Fibroblast of skin of left quadriceps (primary cell): ENCODE data around the gene BNIP1.
A peak's percentile ranks its signal among the peaks of the same experiment; 100 is the strongest.

ENCODE experiments used
- DNase-seq, 2 experiments: peaks; one replicate each; pipeline ENCODE4 v3.0.0-alpha.2; 2013; ENCODE audit warnings: low read depth in 2 of 2

Gene BNIP1

DNA sequence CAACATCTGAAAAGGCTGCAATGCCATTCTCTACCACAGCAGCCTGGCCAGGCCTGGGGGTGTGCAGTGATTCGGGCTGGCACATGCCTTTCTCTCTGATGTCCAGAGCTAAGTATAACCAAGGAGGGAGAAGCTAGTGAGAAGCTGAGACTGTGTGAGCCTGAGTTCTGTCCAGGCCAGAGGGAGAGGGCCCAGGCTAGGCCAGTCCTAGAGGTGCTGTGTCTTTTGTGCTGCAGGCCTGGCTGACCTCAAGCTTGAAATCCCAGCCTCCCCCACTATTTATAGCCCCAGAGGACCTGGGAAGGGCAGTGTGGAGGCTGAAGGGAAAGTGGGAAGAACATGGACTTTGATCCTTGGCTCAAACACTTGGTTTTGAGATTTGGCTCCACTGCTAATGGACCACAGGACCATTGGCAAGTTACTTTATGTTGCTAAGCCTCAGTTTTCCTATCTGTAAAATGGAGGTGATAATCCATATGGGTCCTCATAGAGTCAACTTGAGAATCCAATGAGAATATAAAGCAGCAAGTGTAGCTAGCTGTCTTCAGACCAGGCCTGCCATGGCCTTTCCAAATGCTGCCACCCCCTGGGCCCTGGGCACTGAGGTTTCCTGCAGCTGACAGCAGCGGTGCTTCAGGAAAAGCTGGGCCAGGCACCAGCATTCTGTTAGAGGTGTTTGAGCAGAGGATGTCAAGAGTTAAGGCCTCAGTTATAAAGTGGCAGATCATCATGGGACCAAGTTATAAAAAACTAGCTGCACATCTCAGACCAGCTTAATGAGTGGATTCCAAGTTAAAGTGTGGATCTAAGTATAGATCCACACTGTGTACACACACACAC lies 21.1 kb downstream of the BNIP1 start:
- no peak for DNase-seq

DNA sequence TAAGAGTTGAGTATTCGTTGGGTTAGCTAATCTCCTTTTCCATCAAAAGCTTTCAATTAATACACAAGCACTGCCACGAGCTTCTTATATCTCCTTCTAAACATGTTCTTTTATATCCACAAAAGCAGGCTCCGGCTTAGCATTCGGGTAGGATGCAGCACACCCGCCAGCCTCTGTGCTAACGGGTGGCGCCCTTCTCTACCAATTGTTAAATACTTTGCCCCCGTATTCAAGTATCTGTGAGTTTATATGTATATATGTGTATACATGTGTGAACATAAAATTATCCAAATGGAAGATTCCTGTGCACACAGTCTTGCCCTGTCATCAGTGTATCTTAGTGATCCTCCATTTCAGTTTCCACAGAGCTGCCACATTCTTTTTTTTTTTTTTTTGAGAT lies 27.8 kb downstream of the BNIP1 start:
- DNase-seq = no peak

DNA sequence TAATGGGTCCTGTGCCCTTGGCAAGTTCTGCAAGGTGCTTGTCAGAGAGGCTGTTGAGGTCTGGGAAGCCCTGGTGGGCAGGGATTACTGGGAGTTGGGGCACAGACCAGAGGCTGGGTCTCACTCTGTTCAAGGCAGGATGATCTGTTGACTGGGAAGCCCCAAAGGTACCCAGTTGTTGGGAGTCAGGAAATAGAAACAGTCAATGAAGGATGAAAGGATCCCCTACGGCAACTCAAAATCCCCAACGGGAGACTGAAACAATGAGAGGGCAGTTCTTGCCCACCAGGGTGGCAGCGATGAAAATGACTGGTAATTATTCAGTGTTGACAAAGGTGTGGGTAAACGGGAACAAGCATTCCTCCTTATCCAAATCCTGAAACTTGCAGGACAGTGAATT lies 31.2 kb downstream of the BNIP1 start:
- DNase-seq = no peak

DNA sequence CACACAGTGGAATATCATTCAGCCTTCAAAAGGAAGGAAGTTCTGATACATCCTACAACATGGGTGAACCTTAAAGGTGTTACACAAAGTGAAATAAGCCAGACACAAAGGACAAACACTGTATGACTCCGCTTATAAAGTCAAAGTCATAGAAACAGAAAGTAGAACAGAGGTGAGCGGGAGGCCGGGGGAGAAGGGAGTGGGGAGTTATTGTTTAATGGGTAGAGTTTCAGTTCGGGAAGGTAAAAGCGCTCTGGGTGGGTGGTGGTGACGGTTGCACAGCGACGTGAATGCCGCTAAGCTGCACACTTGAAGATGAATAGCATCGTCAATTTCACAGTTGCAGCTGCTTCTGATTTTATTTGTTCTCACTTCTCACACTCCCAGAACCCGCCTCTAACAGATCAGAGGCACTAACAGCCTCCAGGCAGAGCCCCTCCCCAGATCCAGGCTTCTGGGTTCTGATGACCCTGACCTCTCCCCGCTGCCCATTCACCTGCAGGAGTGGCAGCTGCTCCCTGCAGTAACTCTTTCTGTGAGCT lies 34.1 kb downstream of the BNIP1 start:
- no peak for DNase-seq

DNA sequence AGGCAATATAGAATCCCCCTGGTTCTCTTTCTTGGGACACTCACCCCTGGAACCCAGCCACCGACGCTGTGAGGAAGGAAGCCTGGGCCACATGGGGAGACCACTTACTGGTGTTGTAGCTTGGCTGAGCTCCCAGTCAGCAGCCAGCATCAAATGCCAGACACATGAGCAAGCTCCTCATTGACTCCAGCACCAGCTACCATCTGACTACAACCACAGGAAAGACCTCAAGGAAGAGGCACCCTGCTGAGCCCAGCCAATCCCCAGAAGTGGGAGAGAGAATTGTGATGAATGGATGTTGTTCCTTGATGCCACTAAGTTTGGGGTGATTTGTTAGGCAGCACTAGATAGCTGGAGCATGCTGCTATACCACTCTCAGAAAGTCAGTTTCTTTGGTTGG lies 36.0 kb downstream of the BNIP1 start:
- DNase-seq = no peak

DNA sequence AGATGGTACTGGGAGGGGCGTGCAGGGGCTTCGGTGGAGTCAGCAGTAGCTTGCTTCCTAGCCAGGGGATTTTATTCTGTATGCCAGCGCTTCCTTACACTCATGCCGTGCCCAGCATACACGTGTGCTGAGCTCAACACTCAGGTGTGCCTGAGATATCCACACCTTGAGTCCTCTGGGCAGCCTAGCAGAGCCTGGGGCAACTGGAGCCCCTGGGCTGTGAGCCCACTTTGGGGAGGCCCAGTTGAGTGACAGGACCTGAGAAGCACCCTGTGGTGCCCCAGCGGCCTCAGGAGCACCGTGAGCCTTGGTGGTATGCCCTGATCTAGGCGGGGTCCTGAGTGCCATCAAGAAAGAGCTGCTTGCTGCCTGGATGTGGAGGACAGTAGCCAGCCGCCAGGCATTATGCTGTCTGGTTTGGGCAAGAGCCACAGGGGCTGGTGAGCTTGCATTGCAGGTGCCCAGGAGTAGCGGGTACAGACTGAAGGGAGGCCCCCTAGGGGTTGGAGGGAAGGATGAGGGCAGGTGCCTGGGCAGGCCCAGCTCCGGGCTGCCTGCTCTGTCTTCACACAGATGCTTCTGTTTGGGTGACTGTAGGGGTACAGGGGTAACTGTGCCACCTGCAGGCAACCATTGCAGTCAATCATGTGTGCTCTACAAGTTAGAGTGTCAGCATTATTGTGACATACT lies 42.9 kb downstream of the BNIP1 start:
- DNase-seq = no peak

DNA sequence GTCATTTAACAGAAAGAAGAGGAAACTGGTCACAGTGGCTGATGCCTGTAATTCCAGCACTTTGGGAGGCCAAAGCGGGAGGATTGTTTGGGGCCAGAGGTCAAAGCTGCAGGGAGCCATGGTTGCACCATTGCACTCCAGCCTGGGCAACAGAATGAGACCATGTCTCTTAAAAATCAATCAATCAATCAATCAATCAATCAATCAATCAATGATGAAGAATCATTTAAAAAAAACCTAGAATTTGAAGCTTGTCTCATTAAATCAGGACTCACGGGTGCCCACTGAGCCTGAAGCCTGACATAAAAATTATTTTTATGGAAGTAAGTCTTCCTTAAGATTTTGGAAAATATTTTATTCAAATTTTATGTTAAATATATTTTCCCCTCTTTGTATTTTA lies 43.9 kb downstream of the BNIP1 start:
- no peak for DNase-seq

DNA sequence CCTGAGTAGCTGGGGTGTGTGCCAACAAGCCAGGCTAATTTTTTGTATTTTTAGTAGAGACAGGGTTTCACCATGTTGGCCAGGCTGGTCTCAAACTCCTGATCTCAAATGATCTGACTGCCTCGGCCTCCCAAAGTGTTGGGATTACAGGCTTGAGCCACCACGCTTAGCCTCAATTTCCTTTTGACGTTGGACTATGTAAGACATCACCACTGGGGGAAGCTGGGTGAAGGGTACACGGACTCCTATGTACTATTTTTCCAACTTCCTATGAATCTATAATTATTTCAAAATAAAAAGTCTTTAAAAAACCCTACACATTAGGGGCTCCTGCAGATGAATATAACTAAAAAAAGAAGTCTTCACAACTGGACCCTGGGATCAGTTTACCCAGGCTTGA lies 46.7 kb downstream of the BNIP1 start:
- no peak for DNase-seq

DNA sequence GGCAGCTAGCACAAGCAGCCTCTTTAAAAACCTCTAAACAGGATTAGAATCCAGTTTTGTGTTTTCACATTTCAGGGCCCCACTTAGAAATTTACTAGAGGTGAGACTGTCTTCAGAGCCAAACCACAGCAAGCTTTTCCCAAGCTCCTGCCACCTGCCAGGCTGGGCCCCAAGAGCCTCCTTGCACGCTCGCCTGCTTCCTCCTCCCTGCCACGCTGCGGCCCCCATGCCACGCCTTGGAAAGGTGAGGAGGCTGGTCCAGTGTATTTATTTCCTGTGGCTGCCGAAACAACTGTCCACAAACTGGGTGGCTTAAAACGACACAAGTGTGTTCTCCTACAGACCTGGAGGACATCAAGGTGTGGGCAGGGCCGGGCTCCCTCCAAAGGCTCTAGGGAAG lies 47.2 kb downstream of the BNIP1 start:
- DNase-seq = no peak

DNA sequence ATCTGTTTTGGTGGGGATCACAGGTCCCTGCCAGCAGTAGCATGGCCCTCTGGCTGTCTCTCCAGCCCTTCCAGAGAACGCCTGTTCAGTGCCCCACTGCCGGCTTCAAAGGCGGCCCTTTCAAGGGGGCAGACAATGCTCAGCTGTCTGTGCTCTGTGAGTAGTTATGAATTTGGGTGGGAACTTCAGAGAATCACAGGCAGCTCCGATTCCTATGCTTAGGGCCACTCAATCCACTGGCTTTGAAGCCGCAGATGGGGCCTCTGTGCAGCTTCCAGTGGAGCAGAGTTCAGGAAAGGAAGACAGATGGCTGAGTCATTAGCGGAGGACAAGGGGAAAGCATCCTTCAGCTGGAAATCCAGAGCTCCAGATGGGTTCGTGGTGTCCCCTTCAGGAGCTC lies 48.2 kb downstream of the BNIP1 start:
- no peak for DNase-seq

DNA sequence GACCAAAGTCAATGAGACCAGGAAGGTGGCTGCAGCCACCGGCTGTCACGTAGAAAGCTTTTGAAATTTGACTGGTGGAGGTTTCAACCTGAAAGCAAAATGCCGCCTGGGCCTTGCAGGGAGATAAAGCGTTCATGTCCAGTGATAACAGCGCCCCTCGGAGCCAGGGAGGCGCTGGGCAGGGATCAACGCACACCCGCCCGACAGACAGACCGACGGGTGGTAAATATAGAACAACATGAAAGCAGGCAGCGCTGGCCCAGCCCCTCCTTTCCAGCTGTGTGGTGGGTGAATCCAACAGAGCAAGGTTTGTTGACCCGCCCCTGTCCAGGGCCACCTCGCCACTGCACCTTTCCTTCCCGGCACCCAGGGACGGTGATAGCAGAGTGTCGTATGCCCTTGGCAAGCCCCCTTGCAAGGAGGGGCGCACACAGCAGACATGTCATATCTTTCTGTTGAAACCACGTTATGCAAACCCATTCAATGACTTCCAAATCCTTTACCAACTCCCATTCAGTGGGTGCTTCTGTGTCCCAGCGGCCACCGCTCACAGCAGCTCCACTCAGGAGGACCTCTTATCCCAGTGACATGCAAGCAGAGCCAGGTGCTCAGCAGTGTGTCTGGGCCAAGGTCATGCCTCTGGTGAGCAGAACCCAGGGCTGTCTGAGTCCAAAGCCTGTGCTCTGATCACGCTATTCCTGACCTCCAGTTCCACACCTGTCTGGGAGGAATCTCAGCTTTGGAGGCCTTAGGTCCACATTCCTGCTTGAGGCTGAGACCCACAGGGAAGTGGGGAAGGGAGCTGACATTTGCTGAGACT lies 52.0 kb downstream of the BNIP1 start:
- DNase-seq = no peak

DNA sequence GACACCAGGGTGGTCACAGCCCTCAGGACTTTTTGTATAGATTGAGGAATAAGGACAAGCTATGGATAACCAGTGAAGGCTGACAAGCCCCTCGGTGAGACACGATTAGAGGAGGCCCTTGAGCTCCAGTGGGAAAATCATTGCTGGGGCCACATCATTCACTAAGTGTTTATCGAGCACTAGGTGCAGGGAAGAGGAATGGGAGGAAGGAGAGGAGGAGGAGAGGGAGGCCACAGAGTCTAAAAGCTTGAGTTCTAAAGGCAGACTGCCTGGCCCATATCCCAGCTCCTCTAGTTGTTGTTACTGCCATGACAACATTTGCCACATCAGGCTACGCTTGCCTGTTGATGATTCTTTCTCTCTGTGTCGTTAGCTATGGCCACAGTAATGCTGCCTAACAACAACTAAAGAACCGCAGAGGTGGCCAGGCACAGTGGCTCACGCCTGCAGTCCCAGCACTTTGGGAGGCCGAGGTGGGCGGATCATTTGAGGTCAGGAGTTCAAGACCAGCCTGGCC lies 53.1 kb downstream of the BNIP1 start:
- no peak for DNase-seq

DNA sequence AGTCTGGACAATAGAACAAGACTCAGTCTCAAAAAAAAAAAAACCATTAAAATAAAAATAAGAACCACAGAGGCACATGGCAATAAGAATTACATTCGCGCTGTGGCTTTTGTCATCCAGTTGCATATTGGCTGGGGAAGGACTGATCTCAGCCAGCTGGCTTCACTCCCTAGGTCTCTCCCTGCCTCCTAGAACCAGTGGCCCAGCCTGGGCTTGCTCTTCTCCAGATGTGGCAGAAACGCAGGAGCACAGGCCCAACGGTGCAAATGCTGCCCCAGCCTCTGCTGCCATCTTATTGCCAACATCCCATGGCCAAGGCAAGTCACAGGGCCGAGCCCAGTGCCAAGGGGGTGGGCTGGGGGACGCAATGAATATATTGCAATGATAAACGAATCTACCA lies 53.7 kb downstream of the BNIP1 start:
- no peak for DNase-seq

DNA sequence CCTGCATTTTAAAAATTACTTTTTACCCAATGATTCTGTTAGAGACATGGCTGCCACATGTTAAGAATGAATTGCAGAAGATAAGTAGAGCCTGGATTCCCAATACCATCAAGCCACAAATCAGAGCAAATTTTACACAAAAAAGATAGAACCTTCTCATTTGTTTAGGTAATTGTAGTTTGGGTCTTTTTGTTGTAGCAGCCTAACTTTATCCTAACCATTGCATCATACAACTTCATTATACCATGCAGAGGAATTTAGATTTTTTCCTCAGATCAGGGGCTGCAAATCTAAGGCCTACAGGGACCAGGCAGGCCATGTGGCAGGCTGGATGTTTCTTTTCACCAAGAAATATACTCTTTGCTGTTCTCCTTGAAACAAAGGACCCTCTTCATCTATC lies 56.0 kb downstream of the BNIP1 start:
- no peak for DNase-seq

DNA sequence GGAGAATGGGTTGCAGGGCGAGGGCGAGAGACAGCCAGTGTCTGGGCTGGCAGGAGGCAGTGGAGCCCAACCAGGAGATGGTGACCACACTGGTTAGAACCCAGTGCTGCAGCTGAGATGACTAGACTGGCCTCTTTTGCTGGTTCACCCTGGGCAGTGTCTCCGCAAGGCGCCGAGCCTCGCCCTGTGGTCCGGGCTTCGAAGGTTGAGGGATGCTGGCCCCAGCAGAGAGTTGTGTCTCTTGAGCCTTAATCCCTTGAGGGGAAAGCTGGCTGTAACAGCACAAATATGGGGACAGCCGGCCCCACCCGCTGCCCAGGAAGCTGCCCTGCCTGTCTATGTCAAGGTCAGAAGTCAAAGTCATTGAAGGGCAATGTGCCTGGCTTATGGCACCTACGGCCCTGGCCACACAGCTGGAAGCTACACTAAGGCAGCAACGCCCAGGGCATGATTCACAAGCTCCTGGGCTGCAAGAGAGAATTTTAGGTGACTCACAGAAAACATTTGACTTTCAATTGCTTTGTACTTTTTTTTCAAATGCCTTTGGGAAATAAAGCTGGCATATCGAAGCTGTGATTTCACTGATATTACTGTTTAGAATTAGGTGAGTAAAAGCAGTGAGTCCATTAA lies 57.4 kb downstream of the BNIP1 start:
- peak; percentile 1 to 10 for DNase-seq

DNA sequence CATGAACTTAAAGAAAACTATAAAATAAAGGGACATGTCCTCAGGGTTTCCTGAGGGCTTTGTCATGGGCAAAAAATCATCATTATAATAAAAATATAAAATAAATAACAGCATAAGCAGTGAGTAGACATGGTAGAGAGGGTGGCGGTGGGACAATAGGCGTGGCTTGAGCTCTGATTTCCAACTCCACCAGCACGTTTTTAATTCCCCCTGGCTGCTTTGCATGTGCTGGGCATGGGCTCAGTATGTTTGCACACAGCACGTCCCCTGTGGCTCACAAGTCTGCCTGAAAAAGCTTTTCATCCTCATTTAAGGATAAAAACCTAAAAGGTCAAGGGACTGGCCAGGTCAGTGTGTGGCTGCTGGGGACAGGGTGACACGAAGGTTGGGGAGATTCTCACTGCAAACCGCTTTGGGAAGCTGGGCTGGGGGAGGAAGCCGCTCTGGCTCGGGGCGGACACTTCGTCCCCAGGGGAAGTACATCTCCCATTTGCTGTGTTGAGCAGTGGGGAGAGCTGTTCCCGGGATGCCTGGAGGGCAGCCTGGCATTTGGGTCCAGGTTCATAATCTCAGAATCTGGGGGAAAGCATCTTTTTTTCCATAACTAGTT lies 58.0 kb downstream of the BNIP1 start:
- no peak for DNase-seq

DNA sequence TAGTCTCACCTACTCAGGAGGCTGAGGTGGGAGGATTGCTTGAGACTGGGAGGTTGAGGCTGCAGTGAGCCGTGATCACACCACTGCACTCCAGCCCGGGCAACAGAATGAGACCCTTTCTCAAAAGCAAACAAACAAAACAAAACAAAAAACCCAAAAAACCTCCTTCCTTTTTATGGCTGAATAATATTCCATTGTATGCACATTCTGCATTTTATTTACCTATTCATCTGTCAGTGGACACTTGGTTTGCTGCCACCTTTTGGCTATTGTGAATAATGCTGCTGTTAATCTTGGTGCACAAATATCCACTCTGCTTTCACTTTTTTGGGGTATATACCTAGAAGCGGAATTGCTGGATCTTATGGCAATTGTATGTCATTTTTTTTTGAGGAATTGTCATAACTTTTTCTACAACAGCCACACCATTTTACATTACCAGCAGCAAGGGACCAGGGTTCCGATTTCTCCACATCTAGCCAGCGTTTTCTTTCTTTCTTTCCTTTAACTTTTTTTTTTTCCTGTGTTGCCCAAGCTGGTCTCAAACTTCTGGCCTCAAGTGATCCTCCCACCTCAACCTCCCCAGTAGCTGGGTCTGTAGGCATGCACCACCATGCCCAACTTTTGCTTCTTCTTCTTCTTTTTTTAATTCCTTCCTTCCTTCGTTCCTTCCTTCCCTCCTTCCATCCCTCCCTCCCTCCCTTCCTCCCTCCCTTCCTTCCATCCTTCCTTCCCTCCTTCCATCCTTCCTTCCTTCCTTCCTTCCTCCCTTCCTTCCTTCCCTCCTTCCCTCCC lies 60.1 kb downstream of the BNIP1 start:
- peak in 1 of 2 experiments; percentile 4 for DNase-seq

DNA sequence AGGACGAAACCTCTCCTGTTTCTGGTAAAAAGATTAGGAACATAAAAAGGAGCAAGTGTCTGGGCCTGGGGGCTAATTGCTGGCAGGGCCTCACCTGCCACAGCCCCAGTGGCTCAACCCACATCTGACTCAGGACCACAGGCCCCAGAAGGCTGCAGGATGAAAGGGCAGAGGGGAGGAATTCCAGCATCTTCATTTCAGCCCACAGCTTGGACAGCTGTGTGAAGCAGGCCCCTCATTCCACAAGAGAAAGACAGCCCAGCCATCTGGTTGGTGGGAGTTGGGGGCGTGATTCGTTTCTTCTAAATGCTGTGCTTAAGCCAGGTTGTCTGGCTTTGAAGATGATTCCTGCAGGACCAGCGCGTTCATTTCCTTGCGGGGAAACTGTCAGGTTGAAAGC lies 61.6 kb downstream of the BNIP1 start:
- DNase-seq = no peak

DNA sequence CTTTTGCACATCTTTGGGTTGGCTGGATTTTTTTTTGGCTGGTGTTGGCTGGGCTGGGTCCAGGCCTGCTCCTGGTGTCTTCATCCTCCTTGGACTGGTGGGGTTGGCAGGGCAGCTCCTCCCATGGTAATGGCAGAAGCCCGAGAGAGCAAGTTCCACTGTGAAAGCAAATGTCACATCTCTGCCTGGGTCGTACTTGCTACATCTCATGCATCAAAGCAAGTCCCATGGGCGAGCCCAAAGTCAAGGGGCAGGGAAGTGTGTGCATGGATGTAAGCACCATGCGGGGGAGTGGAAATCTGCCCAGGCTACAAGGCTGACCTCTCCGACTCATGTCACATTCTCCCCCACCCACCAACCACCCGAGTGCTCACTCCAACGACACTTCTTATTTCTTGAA lies 64.0 kb downstream of the BNIP1 start:
- no peak for DNase-seq

DNA sequence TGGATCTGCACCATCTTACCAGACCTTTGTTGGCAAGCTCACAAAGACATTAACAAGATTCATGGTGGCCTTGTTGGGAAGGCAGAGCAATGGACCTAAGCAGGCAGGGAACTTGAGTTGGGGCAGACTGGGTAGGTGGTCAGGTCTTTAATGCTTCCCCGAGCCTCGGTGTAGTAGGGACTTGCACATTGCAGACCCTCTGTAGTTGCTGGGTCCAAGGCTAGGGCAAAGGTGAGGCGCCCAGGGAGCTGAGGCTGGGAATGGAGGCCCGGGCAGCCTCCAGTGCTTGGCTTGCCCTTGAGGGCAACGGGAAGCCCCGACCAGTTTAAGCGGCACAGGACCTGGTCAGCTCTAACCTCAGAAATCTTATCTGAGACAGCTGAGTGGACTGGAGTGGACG lies 66.5 kb downstream of the BNIP1 start:
- DNase-seq = no peak
